Measurements from ENCODE around the gene SUGCT.

- TF ChIP-seq, protein P1, sequence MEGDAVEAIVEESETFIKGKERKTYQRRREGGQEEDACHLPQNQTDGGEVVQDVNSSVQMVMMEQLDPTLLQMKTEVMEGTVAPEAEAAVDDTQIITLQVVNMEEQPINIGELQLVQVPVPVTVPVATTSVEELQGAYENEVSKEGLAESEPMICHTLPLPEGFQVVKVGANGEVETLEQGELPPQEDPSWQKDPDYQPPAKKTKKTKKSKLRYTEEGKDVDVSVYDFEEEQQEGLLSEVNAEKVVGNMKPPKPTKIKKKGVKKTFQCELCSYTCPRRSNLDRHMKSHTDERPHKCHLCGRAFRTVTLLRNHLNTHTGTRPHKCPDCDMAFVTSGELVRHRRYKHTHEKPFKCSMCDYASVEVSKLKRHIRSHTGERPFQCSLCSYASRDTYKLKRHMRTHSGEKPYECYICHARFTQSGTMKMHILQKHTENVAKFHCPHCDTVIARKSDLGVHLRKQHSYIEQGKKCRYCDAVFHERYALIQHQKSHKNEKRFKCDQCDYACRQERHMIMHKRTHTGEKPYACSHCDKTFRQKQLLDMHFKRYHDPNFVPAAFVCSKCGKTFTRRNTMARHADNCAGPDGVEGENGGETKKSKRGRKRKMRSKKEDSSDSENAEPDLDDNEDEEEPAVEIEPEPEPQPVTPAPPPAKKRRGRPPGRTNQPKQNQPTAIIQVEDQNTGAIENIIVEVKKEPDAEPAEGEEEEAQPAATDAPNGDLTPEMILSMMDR (conservative IDR thresholded peaks at IDR 0.05; ENCODE audit: low read length): no peak
- TF ChIP-seq EZH2phosphoT487 (IDR thresholded peaks at IDR 0.05; ENCODE audit: borderline replicate concordance, low read depth, low read length): no peak
Measured at GRCh38 chr7:40105879-40106473, 28.8 kb upstream of the SUGCT start.

Measured in OCI-LY7 (cell line).